ENCODE results near the gene APEH.

GRCh38 chr3:49713336-49714105, 39.4 kb downstream of the APEH start:
- TF ChIP-seq, protein P1, sequence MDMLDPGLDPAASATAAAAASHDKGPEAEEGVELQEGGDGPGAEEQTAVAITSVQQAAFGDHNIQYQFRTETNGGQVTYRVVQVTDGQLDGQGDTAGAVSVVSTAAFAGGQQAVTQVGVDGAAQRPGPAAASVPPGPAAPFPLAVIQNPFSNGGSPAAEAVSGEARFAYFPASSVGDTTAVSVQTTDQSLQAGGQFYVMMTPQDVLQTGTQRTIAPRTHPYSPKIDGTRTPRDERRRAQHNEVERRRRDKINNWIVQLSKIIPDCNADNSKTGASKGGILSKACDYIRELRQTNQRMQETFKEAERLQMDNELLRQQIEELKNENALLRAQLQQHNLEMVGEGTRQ (CRISPR knock-in tag; IDR thresholded peaks at IDR 0.05), result no peak
- TF ChIP-seq, protein P2, sequence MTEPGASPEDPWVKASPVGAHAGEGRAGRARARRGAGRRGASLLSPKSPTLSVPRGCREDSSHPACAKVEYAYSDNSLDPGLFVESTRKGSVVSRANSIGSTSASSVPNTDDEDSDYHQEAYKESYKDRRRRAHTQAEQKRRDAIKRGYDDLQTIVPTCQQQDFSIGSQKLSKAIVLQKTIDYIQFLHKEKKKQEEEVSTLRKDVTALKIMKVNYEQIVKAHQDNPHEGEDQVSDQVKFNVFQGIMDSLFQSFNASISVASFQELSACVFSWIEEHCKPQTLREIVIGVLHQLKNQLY (CRISPR knock-in tag; IDR thresholded peaks at IDR 0.05), result no peak
- TF ChIP-seq, protein P3, sequence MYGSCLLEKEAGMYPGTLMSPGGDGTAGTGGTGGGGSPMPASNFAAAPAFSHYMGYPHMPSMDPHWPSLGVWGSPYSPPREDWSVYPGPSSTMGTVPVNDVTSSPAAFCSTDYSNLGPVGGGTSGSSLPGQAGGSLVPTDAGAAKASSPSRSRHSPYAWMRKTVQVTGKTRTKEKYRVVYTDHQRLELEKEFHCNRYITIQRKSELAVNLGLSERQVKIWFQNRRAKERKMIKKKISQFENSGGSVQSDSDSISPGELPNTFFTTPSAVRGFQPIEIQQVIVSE (CRISPR knock-in tag; IDR thresholded peaks at IDR 0.05; ENCODE audit: borderline replicate concordance), result no peak
- no peak for TF ChIP-seq CTCF (IDR thresholded peaks at IDR 0.05)
